ENCODE measurements around the gene TNFAIP3. TPM values are rescaled to one million over a fixed set of nuclear protein-coding genes. Genes with fewer than 3 reads are reported as not detected.

The TNFAIP3 gene
- total and polyA plus RNA-seq, 2 of the 4 experiments (the other 2 are of a cell fraction): 5.0 to 14.2 TPM

DNA sequence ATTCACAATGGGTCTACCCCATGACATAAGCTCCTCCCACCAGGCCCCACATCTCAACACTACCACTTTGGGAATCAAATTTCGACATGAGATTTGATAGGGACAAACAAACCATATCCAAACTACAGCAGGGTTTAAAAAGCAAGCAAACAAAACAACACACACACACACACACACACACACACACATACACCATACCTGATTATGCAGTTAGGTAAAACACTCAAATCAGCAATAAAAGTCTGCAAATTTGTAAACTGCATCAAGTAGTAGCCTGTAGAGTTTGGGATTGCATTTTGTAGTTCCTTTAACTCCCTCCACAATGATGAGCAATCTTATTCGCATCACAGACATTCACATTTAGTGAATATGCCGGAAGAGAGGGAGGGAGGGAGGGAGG is 32.6 kb upstream of the TNFAIP3 start:
- no peak for DNase-seq
- Histone ChIP-seq H2AK5ac (ENCODE audit: low read depth, low read length) (no peak overlapping the region), H3K9me3 (ENCODE audit: control insufficient read depth, insufficient read depth, low read length) (no peaks in the 10 kb centered on the region), H3K14ac (replicated peaks; ENCODE audit: low read depth, low read length) (no peak overlapping the region), H3K27ac (ENCODE audit: insufficient read depth, low read length) (no peak overlapping the region), H3K4ac (ENCODE audit: low read depth, low read length) (no peak overlapping the region), H4K8ac (ENCODE audit: low read depth in 2 of 2, low read length in 2 of 2) (no peak overlapping the region), H3K56ac (ENCODE audit: extremely low read depth, insufficient read depth, low read length) (no peak overlapping the region), H2BK5ac (ENCODE audit: low read depth, low read length, poor library complexity, severe bottlenecking) (no peak overlapping the region), H4K91ac (ENCODE audit: insufficient read depth, low read depth, low read length) (no peak overlapping the region), H3K36me3 (ENCODE audit: control insufficient read depth, insufficient read depth, low read length) (no peaks in the 10 kb centered on the region), H2BK20ac (ENCODE audit: low read depth, low read length) (no peak overlapping the region), H3K9ac (ENCODE audit: low read depth, low read length) (no peak overlapping the region), H3K4me3 (ENCODE audit: insufficient read depth, low read depth, low read length) (no peak overlapping the region), H3K4me1 (ENCODE audit: control insufficient read depth, insufficient read depth, low read length) (no peaks in the 10 kb centered on the region), H4K5ac (ENCODE audit: low read depth, low read length) (no peak overlapping the region), H4K20me1 (ENCODE audit: insufficient read depth, low read length) (no peaks in the 10 kb centered on the region), H3K9me1 (ENCODE audit: insufficient read depth, low read length) (no peaks in the 10 kb centered on the region), H3K27me3 (ENCODE audit: control insufficient read depth, insufficient read depth, low read length) (no peaks in the 10 kb centered on the region), H3K18ac (ENCODE audit: low read depth, low read length) (no peak overlapping the region), H3K79me1 (ENCODE audit: low read depth in 1 of 2, low read length in 2 of 2) (no peaks in the 10 kb centered on the region), H3K4me2 (ENCODE audit: low read depth, low read length) (no peak overlapping the region), H2BK120ac (ENCODE audit: low read depth, low read length) (no peak overlapping the region), H2AFZ (replicated peaks; ENCODE audit: low read length, poor library complexity) (no peak overlapping the region), H3K23ac (ENCODE audit: low read depth, low read length) (no peak overlapping the region), H2AK9ac (replicated peaks; ENCODE audit: low read depth, low read length, poor library complexity) (no peak overlapping the region), H2BK15ac (ENCODE audit: low read depth, low read length) (no peak overlapping the region)
- intact Hi-C loops (cut with micrococcal nuclease): no loop called here
- dilution Hi-C loops (cut with HindIII; ENCODE audit: low sequenced_read_pairs, unreplicated experiment): no loop called here
- WGBS, 2 experiments (ENCODE audit: extremely low coverage in 2 of 2, insufficient read length in 1 of 2): no CpG with 5 or more reads among the region's 3 CpGs
- no TSS peak for BruUV-seq (replicated peaks)
- TF ChIP-seq FOS (IDR thresholded peaks at IDR 0.05; ENCODE audit: low read depth, low read length) (no peak), MXI1 (IDR thresholded peaks at IDR 0.05; ENCODE audit: borderline replicate concordance, low read depth, low read length) (no peak), NFE2L2 (IDR thresholded peaks at IDR 0.05; ENCODE audit: low read depth, low read length) (no peak), POLR2A (IDR thresholded peaks at IDR 0.05; ENCODE audit: low read depth, low read length) (no peak), RAD21 (IDR thresholded peaks at IDR 0.05; ENCODE audit: low read length) (no peak), CHD1 (IDR thresholded peaks at IDR 0.05; ENCODE audit: low read depth, low read length) (no peak), BHLHE40 (IDR thresholded peaks at IDR 0.05; ENCODE audit: low read depth, low read length) (no peak), SMC3 (IDR thresholded peaks at IDR 0.05; ENCODE audit: low read depth, low read length) (no peak)
- TF ChIP-seq, protein P1, sequence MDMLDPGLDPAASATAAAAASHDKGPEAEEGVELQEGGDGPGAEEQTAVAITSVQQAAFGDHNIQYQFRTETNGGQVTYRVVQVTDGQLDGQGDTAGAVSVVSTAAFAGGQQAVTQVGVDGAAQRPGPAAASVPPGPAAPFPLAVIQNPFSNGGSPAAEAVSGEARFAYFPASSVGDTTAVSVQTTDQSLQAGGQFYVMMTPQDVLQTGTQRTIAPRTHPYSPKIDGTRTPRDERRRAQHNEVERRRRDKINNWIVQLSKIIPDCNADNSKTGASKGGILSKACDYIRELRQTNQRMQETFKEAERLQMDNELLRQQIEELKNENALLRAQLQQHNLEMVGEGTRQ (IDR thresholded peaks at IDR 0.05; ENCODE audit: low read depth, low read length): no peak
- TF ChIP-seq, protein P2, sequence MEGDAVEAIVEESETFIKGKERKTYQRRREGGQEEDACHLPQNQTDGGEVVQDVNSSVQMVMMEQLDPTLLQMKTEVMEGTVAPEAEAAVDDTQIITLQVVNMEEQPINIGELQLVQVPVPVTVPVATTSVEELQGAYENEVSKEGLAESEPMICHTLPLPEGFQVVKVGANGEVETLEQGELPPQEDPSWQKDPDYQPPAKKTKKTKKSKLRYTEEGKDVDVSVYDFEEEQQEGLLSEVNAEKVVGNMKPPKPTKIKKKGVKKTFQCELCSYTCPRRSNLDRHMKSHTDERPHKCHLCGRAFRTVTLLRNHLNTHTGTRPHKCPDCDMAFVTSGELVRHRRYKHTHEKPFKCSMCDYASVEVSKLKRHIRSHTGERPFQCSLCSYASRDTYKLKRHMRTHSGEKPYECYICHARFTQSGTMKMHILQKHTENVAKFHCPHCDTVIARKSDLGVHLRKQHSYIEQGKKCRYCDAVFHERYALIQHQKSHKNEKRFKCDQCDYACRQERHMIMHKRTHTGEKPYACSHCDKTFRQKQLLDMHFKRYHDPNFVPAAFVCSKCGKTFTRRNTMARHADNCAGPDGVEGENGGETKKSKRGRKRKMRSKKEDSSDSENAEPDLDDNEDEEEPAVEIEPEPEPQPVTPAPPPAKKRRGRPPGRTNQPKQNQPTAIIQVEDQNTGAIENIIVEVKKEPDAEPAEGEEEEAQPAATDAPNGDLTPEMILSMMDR (conservative IDR thresholded peaks at IDR 0.05; ENCODE audit: low read depth, low read length): no peak
- ATAC-seq (ENCODE audit: low read depth): no peak
- in situ Hi-C loops (cut with MboI; ENCODE audit: low sequenced_read_pairs): loop anchor here (25.0 kb wide), 1 partner anchor 578 kb away; the partner anchor contains the start of gene HEBP2
- ChIA-PET POLR2A (ENCODE audit: unreplicated experiment) (no interaction called here), CTCF (interaction anchor here (0.8 kb wide), 1 partner anchor 15 kb away, joined by 3 read pairs; no protein-coding TSS in a partner anchor)
